Neural cell (in vitro differentiated cells): ENCODE measurements around the gene TARS3.

ENCODE experiments used
- CTCF ChIP-seq: fragments of 450-650 bp; IDR thresholded peaks from 2 replicates; pipeline ENCODE4 v1.5.1; 2014; ENCODE audit warnings: antibody characterized with exemption, mild to moderate bottlenecking, moderate library complexity; ENCODE audit not compliant: poor library complexity, severe bottlenecking
- EP300 ChIP-seq: fragments of 450-650 bp; conservative IDR thresholded peaks from 2 replicates; pipeline ENCODE4 v1.6.1; 2014; ENCODE audit warnings: antibody characterized with exemption, mild to moderate bottlenecking, moderate library complexity; ENCODE audit not compliant: poor library complexity, severe bottlenecking
- EZH2 ChIP-seq: fragments of 200-600, 300-800 bp; shearing (Covaris generic), sonication (generic); IDR thresholded peaks from 2 replicates; pipeline ENCODE4 v1.6.1; 2014; ENCODE audit warnings: antibody characterized with exemption, low read length, borderline replicate concordance, mild to moderate bottlenecking; ENCODE audit not compliant: insufficient read depth, poor library complexity, severe bottlenecking
- MXI1 ChIP-seq: fragments of 450-650 bp; conservative IDR thresholded peaks from 2 replicates; pipeline ENCODE4 v1.6.1; 2014; ENCODE audit warnings: antibody characterized with exemption, mild to moderate bottlenecking; ENCODE audit not compliant: poor library complexity, severe bottlenecking
- POLR2AphosphoS5 ChIP-seq: IDR thresholded peaks from 2 replicates; pipeline ENCODE4 v1.6.1; 2012
- REST ChIP-seq: IDR thresholded peaks from 2 replicates; pipeline ENCODE4 v1.6.1; 2012; ENCODE audit warnings: borderline replicate concordance
- SMC3 ChIP-seq: fragments of 450-650 bp; conservative IDR thresholded peaks from 2 replicates; pipeline ENCODE4 v1.6.1; 2014; ENCODE audit warnings: antibody characterized with exemption, mild to moderate bottlenecking, moderate library complexity; ENCODE audit not compliant: poor library complexity
- TAF1 ChIP-seq: IDR thresholded peaks from 2 replicates; pipeline ENCODE4 v1.6.1; 2012; ENCODE audit warnings: low read depth

GRCh38 chr15:101609742-101610610, 114.3 kb downstream of the TARS3 start:
- no peak for TF ChIP-seq CTCF
- TF ChIP-seq MXI1: no peak
- TF ChIP-seq EZH2: no peak
- no peak for TF ChIP-seq POLR2AphosphoS5
- TF ChIP-seq EP300: no peak
- no peak for TF ChIP-seq REST
- TF ChIP-seq TAF1: no peak
- no peak for TF ChIP-seq SMC3
